Heart left ventricle (tissue), 16 donors: ENCODE measurements around the gene MSI2. TPM values are rescaled to one million over a fixed set of nuclear protein-coding genes. Genes with fewer than 3 reads are reported as not detected.

Experiments used
- ATAC-seq, 4 donors: fragments of 200-7000 bp; cut with Tn5 transposase; one replicate each; pipeline ENCODE4 v1.9.1; 2020 to 2022; ENCODE audit warnings: moderate library complexity in 4 of 4, mild to moderate bottlenecking in 3 of 4, moderate number of reproducible peaks in 1 of 4
- DNase-seq, 5 donors: peaks; one replicate each; pipeline ENCODE4 v3.0.0-alpha.2; 2020
- H3K27ac ChIP-seq, 12 donors: fragments of 200-600 bp; sonication (generic) in 4 of 12; one replicate each; pipeline versions ENCODE4 v1.5.0 to v1.8.0; 2016 to 2022; ENCODE audit warnings: mild to moderate bottlenecking in 2 of 12
- H3K27me3 ChIP-seq, 9 donors: fragments of 200-600 bp; sonication (generic) in 2 of 9; one replicate each; pipeline versions ENCODE4 v1.5.1 to v1.8.0; 2016 to 2022; ENCODE audit warnings: mild to moderate bottlenecking in 3 of 9
- H3K36me3 ChIP-seq, 9 donors: fragments of 200-600 bp; sonication (generic) in 2 of 9; one replicate each; pipeline versions ENCODE4 v1.5.0 to v1.8.0; 2018 to 2022; ENCODE audit warnings: mild to moderate bottlenecking in 2 of 9
- H3K4me1 ChIP-seq, 12 donors: fragments of 200-600 bp; sonication (generic) in 4 of 12; one replicate each; pipeline versions ENCODE4 v1.5.0 to v1.8.0; 2016 to 2022; ENCODE audit warnings: mild to moderate bottlenecking in 3 of 12
- H3K4me3 ChIP-seq, 12 donors: fragments of 200-600 bp; sonication (generic) in 4 of 12; one replicate each; pipeline versions ENCODE4 v1.5.0 to v1.8.0; 2017 to 2022; ENCODE audit warnings: mild to moderate bottlenecking in 9 of 12, moderate library complexity in 4 of 12
- H3K9me3 ChIP-seq, 12 donors: fragments of 200-600 bp; sonication (generic) in 4 of 12; one replicate each; pipeline versions ENCODE4 v1.5.0 to v1.8.0; 2016 to 2022; ENCODE audit warnings: mild to moderate bottlenecking in 1 of 12
- POLR2A ChIP-seq, 2 donors: fragments of 450-650 bp; IDR thresholded peaks; one replicate each; pipeline ENCODE4 v1.6.1; 2017; ENCODE audit warnings: antibody characterized with exemption in 2 of 2, mild to moderate bottlenecking in 2 of 2, moderate library complexity in 2 of 2
- WGBS, 4 donors: extraction: QIAGEN DNeasy Blood & Tissue Kit in 2 of 4; methylation state at CpG; one replicate each; pipeline versions ENCODE4 v1.1.5 to v1.1.7; 2013 to 2018; 5-methylcytosine and 5-hydroxymethylcytosine counted together
- intact Hi-C, 10 donors: fragments of 100-400 bp; cut with DNase I; formaldehyde crosslinking; loops; one replicate each; pipeline versions ENCODE4 v1.11.1 to v1.14.2; 2022
- polyA plus RNA-seq, 2 donors: library from polyadenylated mRNA; stranded (reverse); fragments of 200-250 nt; gene quantifications; one replicate each; pipeline ENCODE4 v1.2.3, GENCODE V29; 2013
- total RNA-seq, 9 donors: library from RNA; depleted of rRNA in 2 of 9; stranded (reverse); fragments of >200 nt in 2 of 9; fragmentation: NEBNext Ultra II Directional in 3 of 9; extraction: Animal tissue kit (Norgen Biotek cat#: 25700) in 3 of 9; gene quantifications; one replicate each; pipeline versions ENCODE4 v1.1.0 to v1.2.4, GENCODE V29; 2016 to 2023
- TF ChIP-seq, protein P1 (sequence below), 12 donors: fragments of 200-600 bp; sonication (generic) in 4 of 12; IDR thresholded peaks; one replicate each; pipeline versions ENCODE4 v1.5.0 to v1.8.0; 2018 to 2022; ENCODE audit warnings: antibody characterized with exemption in 12 of 12, mild to moderate bottlenecking in 5 of 12
- donor health status: ischemic (EF 13 %, LVEDD 7.1; RV severe dilation, severe dysfunction).
- donor health status: healthy with polysubstance abuse.
- donor health status: DM: no; HTN: yes; CAD: no.
- donor health status: DM: no; HTN: no; CAD: no.
- donor health status: ischemic (EF 25% LVEDD 6.9; RV normal size, moderate dysfunction).
- donor health status: ischemic (EF 25% LVEDD 5.7; RV mildly dilated, moderate dysfunction).
- donor health status: healthy.
- donor health status: DM: yes; HTN: yes; CAD: no.
- donor health status: ischemic (EF 35%, LVEDD 5.7; RV mildly dilated, moderate dysfunction).
- donor health status: nonischemic (EF 11% LVEDD 7.7; RV severe dilation, severe dysfunction).
- donor health status: DM: yes; HTN: yes; CAD: no.
- donor health status: PGD.
- donor health status: ischemic (EF 29% LVEDD 5.4; RV normal size, mild dysfunction).
- donor health status: nonischemic (EF 23%, LVEDD 6.1; RV moderate dilation, normal function).

MSI2 gene
- total and polyA plus RNA-seq, 11 donors: 35.9 to 120 (median 104) TPM

- Histone ChIP-seq H3K36me3 (no peaks in the 10 kb centered on the region), H3K4me1 (peaks cover 0 to 65% (median 36%) of the 10 kb centered on the region in 12 donors), H3K4me3 (peak overlapping the region in 3 of 12 donors; percentile 1 to 22 (median 3)), H3K27ac (peak overlapping the region in 11 of 12 donors; percentile 26 to 89 (median 76)), H3K9me3 (no peaks in the 10 kb centered on the region), H3K27me3 (no peaks in the 10 kb centered on the region)
- 40 to 58% (median 47%) methylated on average over 9 to 11 of the region's 11 CpGs for WGBS, 4 donors
- ATAC-seq (peak; percentile 79 to 91 (median 87)), DNase-seq (peak; percentile 79 to 93 (median 82))
- no peak for TF ChIP-seq POLR2A (IDR thresholded peaks at IDR 0.05)
- TF ChIP-seq, protein P1, sequence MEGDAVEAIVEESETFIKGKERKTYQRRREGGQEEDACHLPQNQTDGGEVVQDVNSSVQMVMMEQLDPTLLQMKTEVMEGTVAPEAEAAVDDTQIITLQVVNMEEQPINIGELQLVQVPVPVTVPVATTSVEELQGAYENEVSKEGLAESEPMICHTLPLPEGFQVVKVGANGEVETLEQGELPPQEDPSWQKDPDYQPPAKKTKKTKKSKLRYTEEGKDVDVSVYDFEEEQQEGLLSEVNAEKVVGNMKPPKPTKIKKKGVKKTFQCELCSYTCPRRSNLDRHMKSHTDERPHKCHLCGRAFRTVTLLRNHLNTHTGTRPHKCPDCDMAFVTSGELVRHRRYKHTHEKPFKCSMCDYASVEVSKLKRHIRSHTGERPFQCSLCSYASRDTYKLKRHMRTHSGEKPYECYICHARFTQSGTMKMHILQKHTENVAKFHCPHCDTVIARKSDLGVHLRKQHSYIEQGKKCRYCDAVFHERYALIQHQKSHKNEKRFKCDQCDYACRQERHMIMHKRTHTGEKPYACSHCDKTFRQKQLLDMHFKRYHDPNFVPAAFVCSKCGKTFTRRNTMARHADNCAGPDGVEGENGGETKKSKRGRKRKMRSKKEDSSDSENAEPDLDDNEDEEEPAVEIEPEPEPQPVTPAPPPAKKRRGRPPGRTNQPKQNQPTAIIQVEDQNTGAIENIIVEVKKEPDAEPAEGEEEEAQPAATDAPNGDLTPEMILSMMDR (IDR thresholded peaks at IDR 0.05): no peak
- intact Hi-C loops: loop anchor here in 1 of 10 donors (10.0 kb wide), 1 partner anchor 103 kb away; the partner anchor contains the start of gene MSI2
These were observed 101.1 kb downstream of the MSI2 start for GRCh38 chr17:57357392-57357784.

GRCh38 chr17:57357830-57358430 lies 101.6 kb downstream of the MSI2 start:
- no peaks in the 10 kb centered on the region for H3K27me3 ChIP-seq
- H3K4me3 ChIP-seq: no peak overlapping the region
- intact Hi-C loops: loop anchor here in 1 of 10 donors (10.0 kb wide), 1 partner anchor 103 kb away; the partner anchor contains the start of gene MSI2
- H3K27ac ChIP-seq: peak overlapping the region in 11 of 12 donors; percentile 26 to 89 (median 76)
- 59 to 74% (median 67%) methylated on average over 3 of the region's 3 CpGs for whole genome bisulfite sequencing, 4 donors
- peaks cover 0 to 60% (median 36%) of the 10 kb centered on the region in 12 donors for H3K4me1 ChIP-seq
- no peak for ATAC-seq
- TF ChIP-seq, protein P1 (IDR thresholded peaks at IDR 0.05): no peak
- no peak for TF ChIP-seq POLR2A (IDR thresholded peaks at IDR 0.05)
- H3K36me3 ChIP-seq: no peaks in the 10 kb centered on the region
- no peak for DNase-seq
- H3K9me3 ChIP-seq: no peaks in the 10 kb centered on the region

- ATAC-seq: peak in 1 of 4 donors; percentile 28
These were observed 103.9 kb downstream of the MSI2 start for GRCh38 chr17:57360266-57360665.

More at GRCh38 chr17:57360266-57360665, 103.9 kb downstream of the MSI2 start:
- Histone ChIP-seq H3K27ac (peak overlapping the region in 3 of 12 donors; percentile 10 to 76 (median 35)), H3K27me3 (no peaks in the 10 kb centered on the region), H3K4me3 (no peak overlapping the region), H3K36me3 (no peaks in the 10 kb centered on the region), H3K4me1 (peaks cover 0 to 62% (median 41%) of the 10 kb centered on the region in 12 donors), H3K9me3 (no peaks in the 10 kb centered on the region)
- TF ChIP-seq, protein P1 (IDR thresholded peaks at IDR 0.05): no peak
- no peak for TF ChIP-seq POLR2A (IDR thresholded peaks at IDR 0.05)
- WGBS, 4 donors: 46 to 67% (median 59%) methylated on average over 2 of the region's 2 CpGs
- intact Hi-C loops: no loop called here
- no peak for DNase-seq
